ENCODE measurements around the gene NXF1. TPM values are rescaled to one million over a fixed set of nuclear protein-coding genes. Genes with fewer than 3 reads are reported as not detected.

Gene NXF1
- total and polyA plus RNA-seq, 2 of the 13 experiments (the other 11 are each of a cell fraction or from before 2014, with no cell fraction given) = 30.4 to 30.9 TPM

GRCh38 chr11:62839050-62839945, 34.1 kb upstream of the NXF1 start, which contains the start of gene WDR74 (continued):
- no peak for TF ChIP-seq KIAA2018 (CRISPR knock-in tag; IDR thresholded peaks at IDR 0.05; ENCODE audit: borderline replicate concordance)
- TF ChIP-seq ZNF777 (CRISPR knock-in tag; IDR thresholded peaks at IDR 0.05) = peak; percentile 28; the same call in 1 of the 2 replicates
- TF ChIP-seq MTA3 (CRISPR knock-in tag; IDR thresholded peaks at IDR 0.05) = no peak
- TF ChIP-seq, protein P1, sequence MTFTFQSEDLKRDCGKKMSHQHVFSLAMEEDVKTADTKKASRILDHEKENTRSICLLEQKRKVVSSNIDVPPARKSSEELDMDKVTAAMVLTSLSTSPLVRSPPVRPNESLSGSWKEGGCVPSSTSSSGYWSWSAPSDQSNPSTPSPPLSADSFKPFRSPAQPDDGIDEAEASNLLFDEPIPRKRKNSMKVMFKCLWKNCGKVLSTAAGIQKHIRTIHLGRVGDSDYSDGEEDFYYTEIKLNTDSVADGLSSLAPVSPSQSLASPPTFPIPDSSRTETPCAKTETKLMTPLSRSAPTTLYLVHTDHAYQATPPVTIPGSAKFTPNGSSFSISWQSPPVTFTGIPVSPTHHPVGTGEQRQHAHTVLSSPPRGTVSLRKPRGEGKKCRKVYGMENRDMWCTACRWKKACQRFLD (CRISPR knock-in tag; IDR thresholded peaks at IDR 0.05; ENCODE audit: borderline replicate concordance) = 0 out of 2 replicates have a peak, but pooled peaks have one; percentile 45
- TF ChIP-seq ZFP82 (CRISPR knock-in tag; IDR thresholded peaks at IDR 0.05; ENCODE audit: borderline replicate concordance) = peak; percentile 27; the same call in 1 of the 2 replicates
- TF ChIP-seq CHCHD3 (CRISPR knock-in tag; IDR thresholded peaks at IDR 0.05) = 0 out of 2 replicates have a peak, but pooled peaks have one; percentile 62
- 0 out of 2 replicates have a peak, but pooled peaks have one; percentile 52 for TF ChIP-seq HNRNPL (IDR thresholded peaks at IDR 0.05; ENCODE audit: low read depth, low read length)
- TF ChIP-seq KLF15 (CRISPR knock-in tag; IDR thresholded peaks at IDR 0.05; ENCODE audit: borderline replicate concordance) = no peak
- TF ChIP-seq MZF1 (CRISPR knock-in tag; IDR thresholded peaks at IDR 0.05; ENCODE audit: borderline replicate concordance) = no peak
- no peak; the same call in 1 of the 2 replicates for TF ChIP-seq ZSCAN5A (CRISPR knock-in tag; IDR thresholded peaks at IDR 0.05; ENCODE audit: borderline replicate concordance)
- TF ChIP-seq NONO (IDR thresholded peaks at IDR 0.05) = no peak
- peak; percentile 88 for TF ChIP-seq NONO (CRISPR knock-in tag; conservative IDR thresholded peaks at IDR 0.05)
- TF ChIP-seq ZNF672 (CRISPR knock-in tag; IDR thresholded peaks at IDR 0.05) = 0 out of 2 replicates have a peak, but pooled peaks have one; percentile 49
- peak; percentile 81; the same call in 1 of the 2 replicates for TF ChIP-seq NFKB2 (CRISPR knock-in tag; IDR thresholded peaks at IDR 0.05; ENCODE audit: borderline replicate concordance)
- peak; percentile 93 for TF ChIP-seq ZC3H13 (CRISPR knock-in tag; IDR thresholded peaks at IDR 0.05)
- peak; percentile 100 for TF ChIP-seq GABPB1 (CRISPR knock-in tag; IDR thresholded peaks at IDR 0.05)
